Esophagus muscularis mucosa (tissue), 4 donors: Measurements from ENCODE around the gene RNASE8. TPM values are rescaled to one million over a fixed set of nuclear protein-coding genes. Genes with fewer than 3 reads are reported as not detected.

Experiments
- DNase-seq: peaks from one replicate; pipeline ENCODE4 v3.0.0-alpha.2; 2017; ENCODE audit errors: extremely low spot score
- H3K27ac ChIP-seq, 4 donors: fragments of 200-600 bp; sonication (generic); replicated peaks in 1 of 4; 1 replicate in 3 of 4; 2 replicates in 1 of 4; pipeline ENCODE4 v1.5.1; 2016 to 2019; ENCODE audit warnings: mild to moderate bottlenecking in 1 of 4
- H3K27me3 ChIP-seq, 4 donors: fragments of 200-600 bp; sonication (generic); one replicate each; pipeline versions ENCODE4 v1.5.1 to v1.6.0; 2016 to 2019
- H3K36me3 ChIP-seq, 4 donors: fragments of 200-600 bp; sonication (generic); one replicate each; pipeline ENCODE4 v1.5.1; 2016 to 2019
- H3K4me1 ChIP-seq, 4 donors: fragments of 200-600 bp; sonication (generic); one replicate each; pipeline ENCODE4 v1.5.1; 2016 to 2019
- H3K4me3 ChIP-seq, 4 donors: fragments of 200-600 bp; sonication (generic); 1 replicate in 2 of 4; 2 replicates in 2 of 4; pipeline ENCODE4 v1.5.1; 2016 to 2019; ENCODE audit warnings: mild to moderate bottlenecking in 4 of 4, moderate library complexity in 1 of 4
- H3K9me3 ChIP-seq, 4 donors: fragments of 200-600 bp; sonication (generic); 1 replicate in 3 of 4; 2 replicates in 1 of 4; pipeline ENCODE4 v1.5.1; 2016 to 2019
- EP300 ChIP-seq: sonication (generic); formaldehyde crosslinking; IDR thresholded peaks from one replicate; pipeline ENCODE4 v1.6.1; 2017; ENCODE audit warnings: antibody characterized with exemption
- POLR2A ChIP-seq: fragments of 450-650 bp; IDR thresholded peaks from one replicate; pipeline ENCODE4 v1.6.1; 2017; ENCODE audit warnings: antibody characterized with exemption, moderate library complexity, mild to moderate bottlenecking, low read depth
- POLR2AphosphoS5 ChIP-seq, 2 donors: sonication (generic); formaldehyde crosslinking; IDR thresholded peaks; one replicate each; pipeline ENCODE4 v1.6.1; 2017; ENCODE audit warnings: antibody characterized with exemption in 2 of 2
- WGBS: methylation state at CpG from one replicate; pipeline ENCODE4 v1.1.5; 2018; 5-methylcytosine and 5-hydroxymethylcytosine counted together
- intact Hi-C: fragments of 100-400 bp; cut with DNase I; formaldehyde crosslinking; loops from one replicate; pipeline ENCODE4 v1.15.1; 2023
- total RNA-seq, 4 donors: library from RNA; depleted of rRNA; stranded (reverse); fragments of >200 nt; gene quantifications; one replicate each; pipeline versions ENCODE4 v1.1.0 to v1.2.1, GENCODE V29; 2016
- TF ChIP-seq, protein P1 (sequence below), 3 experiments: fragments of 200-600 bp in 2 of 3; fragments of 450-650 bp in 1 of 3; sonication (generic) in 2 of 3; IDR thresholded peaks; one replicate each; pipeline ENCODE4 v1.5.1; 2017 to 2019; ENCODE audit warnings: antibody characterized with exemption in 3 of 3, mild to moderate bottlenecking in 2 of 3, moderate library complexity in 1 of 3

RNASE8 gene
- total RNA-seq, 4 donors from 2014 or later = not detected

DNA sequence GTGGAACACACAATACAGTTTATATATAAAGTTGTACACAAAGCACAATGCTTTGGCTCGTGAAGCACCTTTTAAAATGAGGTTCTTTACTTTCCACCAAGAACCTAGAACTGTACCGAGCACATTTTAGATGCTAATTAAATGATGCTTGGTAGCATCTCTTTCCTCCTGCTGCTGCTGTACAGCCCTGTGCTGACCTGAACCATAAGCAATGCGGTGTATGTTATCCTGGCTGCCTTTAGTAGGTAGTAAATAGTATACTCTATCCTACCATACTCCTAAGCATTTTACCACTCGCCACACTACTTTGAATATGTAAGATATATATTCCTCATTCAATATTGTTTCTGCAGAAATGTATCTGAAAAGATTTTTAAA lies 2.9 kb upstream of the RNASE8 start:
- Histone ChIP-seq H3K27ac (no peak overlapping the region), H3K9me3 (no peaks in the 10 kb centered on the region), H3K27me3 (no peaks in the 10 kb centered on the region), H3K4me3 (no peak overlapping the region), H3K4me1 (no peaks in the 10 kb centered on the region), H3K36me3 (no peaks in the 10 kb centered on the region)
- no peak for TF ChIP-seq POLR2AphosphoS5 (IDR thresholded peaks at IDR 0.05)
- no peak for TF ChIP-seq POLR2A
- TF ChIP-seq, protein P1, sequence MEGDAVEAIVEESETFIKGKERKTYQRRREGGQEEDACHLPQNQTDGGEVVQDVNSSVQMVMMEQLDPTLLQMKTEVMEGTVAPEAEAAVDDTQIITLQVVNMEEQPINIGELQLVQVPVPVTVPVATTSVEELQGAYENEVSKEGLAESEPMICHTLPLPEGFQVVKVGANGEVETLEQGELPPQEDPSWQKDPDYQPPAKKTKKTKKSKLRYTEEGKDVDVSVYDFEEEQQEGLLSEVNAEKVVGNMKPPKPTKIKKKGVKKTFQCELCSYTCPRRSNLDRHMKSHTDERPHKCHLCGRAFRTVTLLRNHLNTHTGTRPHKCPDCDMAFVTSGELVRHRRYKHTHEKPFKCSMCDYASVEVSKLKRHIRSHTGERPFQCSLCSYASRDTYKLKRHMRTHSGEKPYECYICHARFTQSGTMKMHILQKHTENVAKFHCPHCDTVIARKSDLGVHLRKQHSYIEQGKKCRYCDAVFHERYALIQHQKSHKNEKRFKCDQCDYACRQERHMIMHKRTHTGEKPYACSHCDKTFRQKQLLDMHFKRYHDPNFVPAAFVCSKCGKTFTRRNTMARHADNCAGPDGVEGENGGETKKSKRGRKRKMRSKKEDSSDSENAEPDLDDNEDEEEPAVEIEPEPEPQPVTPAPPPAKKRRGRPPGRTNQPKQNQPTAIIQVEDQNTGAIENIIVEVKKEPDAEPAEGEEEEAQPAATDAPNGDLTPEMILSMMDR (IDR thresholded peaks at IDR 0.05) = no peak
- no peak for TF ChIP-seq EP300
- intact Hi-C loops = no loop called here
- WGBS = 86% methylated on average over 4 of the region's 4 CpGs
- DNase-seq = no peak

DNA sequence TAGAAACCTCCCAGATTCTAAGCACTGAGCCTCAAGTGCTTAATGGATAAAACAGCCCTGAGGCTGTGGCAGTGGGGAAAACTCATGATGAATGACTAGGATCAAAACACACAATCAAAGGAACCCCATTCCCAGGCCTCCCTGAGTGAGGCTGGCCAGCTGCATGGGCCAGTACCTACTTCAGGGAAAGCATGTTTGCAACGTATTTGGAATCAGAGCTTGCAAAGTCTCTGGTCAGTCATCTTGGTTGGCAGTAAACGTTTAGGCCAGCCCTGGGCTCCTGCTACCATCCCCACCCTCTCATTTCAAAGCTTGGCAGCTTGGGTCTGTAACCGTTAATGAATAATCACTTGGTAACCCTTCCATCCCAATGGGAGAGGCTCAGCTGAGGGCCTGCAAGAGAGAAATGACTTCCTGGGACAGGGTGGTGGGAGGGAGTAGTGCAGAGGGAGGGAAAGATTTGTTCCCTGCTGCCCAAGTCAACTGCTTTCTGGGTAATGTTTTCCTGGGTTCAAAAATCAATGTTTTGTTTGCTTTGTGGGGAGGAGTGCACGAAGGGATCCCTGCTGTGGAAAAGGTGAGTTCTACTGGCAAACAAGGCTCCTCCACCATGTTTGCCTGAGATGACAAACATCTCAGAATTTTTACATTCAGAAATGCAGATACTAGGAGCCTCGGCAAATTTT lies 2.0 kb upstream of the RNASE8 start:
- intact Hi-C loops = no loop called here
- Histone ChIP-seq H3K4me1 (no peaks in the 10 kb centered on the region), H3K27ac (no peak overlapping the region), H3K36me3 (no peaks in the 10 kb centered on the region), H3K9me3 (no peaks in the 10 kb centered on the region), H3K4me3 (no peak overlapping the region), H3K27me3 (no peaks in the 10 kb centered on the region)
- WGBS = 70% methylated on average over 4 of the region's 5 CpGs
- DNase-seq = no peak
- TF ChIP-seq POLR2A (no peak), EP300 (no peak), POLR2AphosphoS5 (IDR thresholded peaks at IDR 0.05) (no peak)
- TF ChIP-seq, protein P1 (IDR thresholded peaks at IDR 0.05) = no peak

DNA sequence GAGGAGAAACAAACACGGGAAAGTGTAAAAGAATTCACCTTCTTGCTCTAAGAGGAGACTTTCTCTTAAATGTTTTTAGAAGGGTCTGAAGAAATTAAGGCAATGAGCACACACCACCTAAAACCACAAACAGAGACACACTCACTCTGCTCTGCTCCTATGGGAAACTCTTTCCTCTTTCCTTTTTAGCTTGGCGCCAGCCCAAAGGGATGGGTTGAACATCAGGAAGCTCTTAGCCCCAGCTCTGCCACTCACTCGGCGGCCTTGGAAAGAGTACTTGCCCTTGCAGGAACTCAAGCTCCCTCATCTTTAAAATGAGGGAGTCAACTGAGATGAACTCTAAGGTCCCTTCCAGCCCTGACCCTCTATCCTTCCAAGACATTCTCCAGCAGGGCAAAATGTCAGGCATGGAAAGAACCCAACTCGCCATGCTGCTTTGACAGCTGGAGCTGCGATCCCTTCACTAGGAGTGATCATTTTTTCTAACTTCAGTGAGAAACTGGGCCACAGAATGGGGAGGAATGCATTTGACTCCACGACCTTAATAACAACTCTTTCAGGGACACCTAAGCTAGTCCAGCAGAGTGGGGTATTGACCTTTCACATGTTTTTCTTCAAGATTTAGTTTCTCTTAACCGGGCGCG lies 980 bp upstream of the RNASE8 start:
- Histone ChIP-seq H3K36me3 (no peaks in the 10 kb centered on the region), H3K4me1 (no peaks in the 10 kb centered on the region), H3K27ac (no peak overlapping the region), H3K4me3 (no peak overlapping the region), H3K27me3 (no peaks in the 10 kb centered on the region), H3K9me3 (no peaks in the 10 kb centered on the region)
- DNase-seq = no peak
- no peak for TF ChIP-seq POLR2AphosphoS5 (IDR thresholded peaks at IDR 0.05)
- 82% methylated on average over 10 of the region's 10 CpGs for WGBS
- intact Hi-C loops = no loop called here

DNA sequence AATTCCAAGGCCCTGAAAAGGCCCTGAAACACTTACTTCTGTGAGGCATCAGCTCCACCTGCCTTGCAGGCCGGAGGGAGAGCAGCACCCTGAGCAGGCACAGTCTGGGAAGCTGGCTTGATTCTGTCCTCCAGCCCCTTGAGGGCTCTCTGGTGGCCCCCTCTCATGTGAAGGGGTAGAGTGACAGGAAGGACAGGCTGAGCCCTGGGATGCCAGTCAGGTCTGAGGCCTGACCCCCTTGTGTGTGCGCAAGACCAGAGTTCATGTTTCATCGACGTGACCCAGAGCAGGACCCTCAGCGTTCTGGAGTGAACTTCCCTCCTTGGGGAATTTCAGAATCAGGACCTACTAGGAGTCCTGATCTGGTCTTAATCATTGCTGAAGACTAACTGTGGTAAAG lies 1.3 kb downstream of the RNASE8 start:
- TF ChIP-seq EP300 (no peak), POLR2A (no peak), POLR2AphosphoS5 (IDR thresholded peaks at IDR 0.05) (no peak)
- TF ChIP-seq, protein P1 (IDR thresholded peaks at IDR 0.05) = no peak

DNA sequence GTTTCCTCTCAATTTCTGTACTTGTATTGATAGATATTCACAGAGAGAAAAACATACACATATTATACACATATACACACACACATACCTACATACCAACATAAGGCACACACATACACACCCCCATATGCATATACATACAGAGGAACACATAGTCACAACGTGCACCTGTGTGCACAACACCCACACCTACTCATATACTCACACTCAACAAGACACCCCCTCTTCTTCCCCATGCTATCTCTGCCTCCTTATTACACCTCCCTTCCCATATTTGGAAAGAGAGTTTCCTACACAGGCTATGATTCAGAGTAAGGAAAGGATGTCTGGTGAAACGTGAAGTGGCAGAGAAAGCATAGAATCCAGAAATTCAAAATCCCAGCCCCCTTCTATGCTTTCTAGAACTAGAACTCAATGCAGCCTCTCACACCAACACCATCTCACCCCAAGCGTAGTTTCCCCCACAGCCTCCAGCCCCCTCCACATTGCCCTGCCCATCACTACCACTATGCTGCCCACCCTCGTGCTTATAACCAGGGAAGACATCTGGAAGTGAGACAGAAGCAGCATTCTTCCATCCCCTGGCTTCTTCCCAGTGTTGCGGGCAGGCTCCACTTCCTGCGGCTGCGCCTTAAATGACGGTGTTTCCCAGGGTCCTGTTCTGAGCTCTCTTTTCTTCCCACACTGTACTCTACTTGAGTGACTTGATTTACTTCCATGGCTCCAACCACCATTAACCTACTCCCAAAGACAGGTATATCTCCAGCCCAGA lies 2.4 kb downstream of the RNASE8 start:
- Histone ChIP-seq H3K4me3 (no peak overlapping the region), H3K27ac (no peak overlapping the region), H3K27me3 (no peaks in the 10 kb centered on the region), H3K9me3 (no peaks in the 10 kb centered on the region), H3K4me1 (peaks cover 4 to 11% (median 9%) of the 10 kb centered on the region in 4 donors), H3K36me3 (no peaks in the 10 kb centered on the region)
- DNase-seq = no peak
- TF ChIP-seq, protein P1 (IDR thresholded peaks at IDR 0.05) = no peak
- TF ChIP-seq POLR2AphosphoS5 (IDR thresholded peaks at IDR 0.05) (no peak), EP300 (no peak), POLR2A (no peak)
- WGBS = 69% methylated on average over 8 of the region's 8 CpGs
- intact Hi-C loops = no loop called here

More for the DNA sequence above, 1.3 kb downstream of the RNASE8 start:
- H3K36me3 ChIP-seq = no peaks in the 10 kb centered on the region
- H3K9me3 ChIP-seq = no peaks in the 10 kb centered on the region
- intact Hi-C loops = no loop called here
- H3K27me3 ChIP-seq = no peaks in the 10 kb centered on the region
- H3K27ac ChIP-seq = no peak overlapping the region
- DNase-seq = no peak
- peaks cover 4 to 11% (median 9%) of the 10 kb centered on the region in 4 donors for H3K4me1 ChIP-seq
- H3K4me3 ChIP-seq = no peak overlapping the region
- 91% methylated on average over 5 of the region's 5 CpGs for WGBS
